Esophagus squamous epithelium (tissue), 5 donors: Measurements from ENCODE around the gene FLCN. TPM values are rescaled to one million over a fixed set of nuclear protein-coding genes. Genes with fewer than 3 reads are reported as not detected.
"Not testable (repeated sequence)": the region's sequence is repeated elsewhere in the genome, so short reads cannot be mapped to it uniquely, and the experiment has no call there.

Source experiments
- DNase-seq: peaks from one replicate; lab custom pipeline; 2025; lab: John Stamatoyannopoulos, UW
- H3K27ac ChIP-seq, 4 donors: fragments of 200-600 bp; sonication (generic); one replicate each; pipeline ENCODE4 v1.5.1; 2016 to 2019; ENCODE audit warnings: mild to moderate bottlenecking in 1 of 4
- H3K27me3 ChIP-seq, 4 donors: fragments of 200-600 bp; sonication (generic); 1 replicate in 3 of 4; 2 replicates in 1 of 4; pipeline versions ENCODE4 v1.5.1 to v1.6.0; 2017 to 2021; ENCODE audit warnings: antibody characterized with exemption in 1 of 4
- H3K36me3 ChIP-seq, 3 donors: fragments of 200-600 bp; sonication (generic); one replicate each; pipeline ENCODE4 v1.5.1; 2016 to 2019
- H3K4me1 ChIP-seq, 3 donors: fragments of 200-600 bp; sonication (generic); one replicate each; pipeline ENCODE4 v1.5.1; 2017 to 2019
- H3K4me3 ChIP-seq, 4 donors: fragments of 200-600 bp; sonication (generic); 1 replicate in 3 of 4; 2 replicates in 1 of 4; pipeline ENCODE4 v1.5.1; 2016 to 2019; ENCODE audit warnings: mild to moderate bottlenecking in 2 of 4, moderate library complexity in 1 of 4
- H3K9me3 ChIP-seq, 3 donors: fragments of 200-600 bp; sonication (generic); one replicate each; pipeline ENCODE4 v1.5.1; 2016 to 2019
- POLR2A ChIP-seq, 4 donors: fragments of 450-650 bp; IDR thresholded peaks; one replicate each; pipeline ENCODE4 v1.6.1; 2017; ENCODE audit warnings: antibody characterized with exemption in 4 of 4, mild to moderate bottlenecking in 4 of 4, moderate library complexity in 3 of 4
- WGBS, 2 donors: methylation state at CpG; one replicate each; pipeline ENCODE4 v1.1.5; 2018; 5-methylcytosine and 5-hydroxymethylcytosine counted together
- intact Hi-C: fragments of 100-400 bp; cut with DNase I; formaldehyde crosslinking; loops from one replicate; pipeline ENCODE4 v1.15.0; 2022
- total RNA-seq, 4 donors: library from RNA; depleted of rRNA; stranded (reverse); fragments of >200 nt; gene quantifications; one replicate each; pipeline ENCODE4 v1.1.0, GENCODE V29; 2016
- TF ChIP-seq, protein P1 (sequence below), 6 experiments: fragments of 450-650 bp in 4 of 6; fragments of 200-600 bp in 2 of 6; sonication (generic) in 2 of 6; IDR thresholded peaks; one replicate each; pipeline ENCODE4 v1.5.1; 2016 to 2019; ENCODE audit warnings: antibody characterized with exemption in 6 of 6, mild to moderate bottlenecking in 4 of 6, moderate library complexity in 4 of 6
- donor health status: DM: yes; HTN: yes; CAD: no.

Gene FLCN, protein sequence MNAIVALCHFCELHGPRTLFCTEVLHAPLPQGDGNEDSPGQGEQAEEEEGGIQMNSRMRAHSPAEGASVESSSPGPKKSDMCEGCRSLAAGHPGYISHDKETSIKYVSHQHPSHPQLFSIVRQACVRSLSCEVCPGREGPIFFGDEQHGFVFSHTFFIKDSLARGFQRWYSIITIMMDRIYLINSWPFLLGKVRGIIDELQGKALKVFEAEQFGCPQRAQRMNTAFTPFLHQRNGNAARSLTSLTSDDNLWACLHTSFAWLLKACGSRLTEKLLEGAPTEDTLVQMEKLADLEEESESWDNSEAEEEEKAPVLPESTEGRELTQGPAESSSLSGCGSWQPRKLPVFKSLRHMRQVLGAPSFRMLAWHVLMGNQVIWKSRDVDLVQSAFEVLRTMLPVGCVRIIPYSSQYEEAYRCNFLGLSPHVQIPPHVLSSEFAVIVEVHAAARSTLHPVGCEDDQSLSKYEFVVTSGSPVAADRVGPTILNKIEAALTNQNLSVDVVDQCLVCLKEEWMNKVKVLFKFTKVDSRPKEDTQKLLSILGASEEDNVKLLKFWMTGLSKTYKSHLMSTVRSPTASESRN
- 10 to 100 TPM; 11.6 to 27.5 (median 12.4) TPM for total RNA-seq

DNA sequence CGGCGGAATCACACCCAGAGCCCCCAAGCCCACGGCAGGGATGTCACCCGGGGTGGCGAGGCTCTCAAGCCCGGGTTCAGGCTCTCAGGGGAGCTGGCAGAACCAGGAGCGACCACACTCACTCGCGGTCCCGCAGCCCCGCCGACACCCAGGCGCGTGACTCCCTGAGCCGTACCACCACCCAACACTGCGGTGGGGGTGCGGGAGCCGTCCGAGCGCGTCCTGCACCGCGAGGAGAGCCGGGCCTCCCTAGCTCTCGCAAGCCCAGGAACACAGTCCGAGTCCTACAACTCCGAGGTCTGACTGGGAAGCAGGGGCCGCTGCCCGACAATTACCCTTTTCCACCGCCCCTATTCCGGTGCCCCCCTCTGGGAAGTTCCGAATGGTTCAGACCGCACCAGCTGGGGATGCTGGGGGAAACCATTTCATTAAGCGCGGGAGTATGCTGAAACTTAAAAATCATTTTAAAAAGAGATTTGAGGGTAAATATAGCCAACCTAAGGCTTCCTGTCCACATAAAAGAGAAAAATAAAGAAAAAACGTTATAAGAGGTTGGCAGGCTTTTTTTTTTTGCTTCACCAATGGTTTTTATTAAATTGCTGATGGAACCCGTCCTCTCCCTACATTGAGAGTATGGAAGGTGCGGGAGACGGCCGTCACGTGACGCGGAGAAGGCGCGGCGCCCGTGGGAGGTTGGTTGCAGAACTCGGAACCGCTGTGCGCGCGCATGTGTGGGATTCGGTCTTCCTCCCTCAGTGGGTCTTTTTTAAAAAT is at the start of gene FLCN:
TSS of gene FLCN (minus strand) at position 143 of the 774 bp plus-strand sequence. CDS start 9,031 bp downstream, outside the sequence.
- Histone ChIP-seq H3K36me3 (peaks cover 0 to 8% (median 0%) of the 10 kb centered on the region in 3 donors), H3K27ac (peak within 1 kb of the TSS; percentile 96 to 98 (median 97)), H3K27me3 (no peaks in the 10 kb centered on the region), H3K4me1 (peaks cover 11 to 46% (median 25%) of the 10 kb centered on the region in 3 donors), H3K4me3 (peak within 1 kb of the TSS; percentile 85 to 96 (median 92)), H3K9me3 (no peaks in the 10 kb centered on the region)
- intact Hi-C loops, result loop anchor here (10.0 kb wide), 1 partner anchor 92 kb away; no protein-coding TSS in a partner anchor
- DNase-seq, result peak; percentile 57
- peak in 3 of 4 donors; percentile 20 to 77 (median 62) for TF ChIP-seq POLR2A (IDR thresholded peaks at IDR 0.05)
- TF ChIP-seq, protein P1, sequence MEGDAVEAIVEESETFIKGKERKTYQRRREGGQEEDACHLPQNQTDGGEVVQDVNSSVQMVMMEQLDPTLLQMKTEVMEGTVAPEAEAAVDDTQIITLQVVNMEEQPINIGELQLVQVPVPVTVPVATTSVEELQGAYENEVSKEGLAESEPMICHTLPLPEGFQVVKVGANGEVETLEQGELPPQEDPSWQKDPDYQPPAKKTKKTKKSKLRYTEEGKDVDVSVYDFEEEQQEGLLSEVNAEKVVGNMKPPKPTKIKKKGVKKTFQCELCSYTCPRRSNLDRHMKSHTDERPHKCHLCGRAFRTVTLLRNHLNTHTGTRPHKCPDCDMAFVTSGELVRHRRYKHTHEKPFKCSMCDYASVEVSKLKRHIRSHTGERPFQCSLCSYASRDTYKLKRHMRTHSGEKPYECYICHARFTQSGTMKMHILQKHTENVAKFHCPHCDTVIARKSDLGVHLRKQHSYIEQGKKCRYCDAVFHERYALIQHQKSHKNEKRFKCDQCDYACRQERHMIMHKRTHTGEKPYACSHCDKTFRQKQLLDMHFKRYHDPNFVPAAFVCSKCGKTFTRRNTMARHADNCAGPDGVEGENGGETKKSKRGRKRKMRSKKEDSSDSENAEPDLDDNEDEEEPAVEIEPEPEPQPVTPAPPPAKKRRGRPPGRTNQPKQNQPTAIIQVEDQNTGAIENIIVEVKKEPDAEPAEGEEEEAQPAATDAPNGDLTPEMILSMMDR (IDR thresholded peaks at IDR 0.05), result peak in 2 of 6 experiments; percentile 21 to 32
- WGBS, 2 donors, result 1% methylated on average over 25 to 26 of the region's 53 CpGs

DNA sequence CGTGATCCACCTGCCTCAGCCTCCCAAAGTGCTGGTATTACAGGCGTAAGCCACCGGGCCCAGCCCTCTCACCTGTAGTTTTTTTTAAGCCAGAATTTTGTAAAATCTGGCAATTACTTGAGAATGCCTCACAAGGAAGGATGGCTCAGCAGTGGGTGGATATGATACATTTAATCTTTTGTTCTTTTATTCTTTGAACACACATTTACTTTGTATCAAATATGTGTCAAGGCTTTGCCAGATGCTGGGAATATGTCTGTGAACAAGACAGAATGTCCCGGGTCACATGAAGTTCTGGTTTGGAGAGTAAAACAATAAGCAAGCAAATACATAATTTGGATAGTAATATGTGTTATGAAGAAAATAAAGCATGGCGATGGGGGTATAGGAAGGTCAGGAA is 49.0 kb upstream of the FLCN start:
- H3K27ac ChIP-seq, result no peak overlapping the region
- 74 to 86% methylated on average over 5 of the region's 5 CpGs for WGBS, 2 donors
- H3K9me3 ChIP-seq, result no peaks in the 10 kb centered on the region
- no peaks in the 10 kb centered on the region for H3K27me3 ChIP-seq
- H3K36me3 ChIP-seq, result no peaks in the 10 kb centered on the region
- H3K4me3 ChIP-seq, result no peak overlapping the region
- H3K4me1 ChIP-seq, result peaks cover 0 to 7% (median 0%) of the 10 kb centered on the region in 3 donors
- no peak for DNase-seq
- no peak for TF ChIP-seq POLR2A (IDR thresholded peaks at IDR 0.05)
- TF ChIP-seq, protein P1 (IDR thresholded peaks at IDR 0.05), result no peak
- intact Hi-C loops, result no loop called here

DNA sequence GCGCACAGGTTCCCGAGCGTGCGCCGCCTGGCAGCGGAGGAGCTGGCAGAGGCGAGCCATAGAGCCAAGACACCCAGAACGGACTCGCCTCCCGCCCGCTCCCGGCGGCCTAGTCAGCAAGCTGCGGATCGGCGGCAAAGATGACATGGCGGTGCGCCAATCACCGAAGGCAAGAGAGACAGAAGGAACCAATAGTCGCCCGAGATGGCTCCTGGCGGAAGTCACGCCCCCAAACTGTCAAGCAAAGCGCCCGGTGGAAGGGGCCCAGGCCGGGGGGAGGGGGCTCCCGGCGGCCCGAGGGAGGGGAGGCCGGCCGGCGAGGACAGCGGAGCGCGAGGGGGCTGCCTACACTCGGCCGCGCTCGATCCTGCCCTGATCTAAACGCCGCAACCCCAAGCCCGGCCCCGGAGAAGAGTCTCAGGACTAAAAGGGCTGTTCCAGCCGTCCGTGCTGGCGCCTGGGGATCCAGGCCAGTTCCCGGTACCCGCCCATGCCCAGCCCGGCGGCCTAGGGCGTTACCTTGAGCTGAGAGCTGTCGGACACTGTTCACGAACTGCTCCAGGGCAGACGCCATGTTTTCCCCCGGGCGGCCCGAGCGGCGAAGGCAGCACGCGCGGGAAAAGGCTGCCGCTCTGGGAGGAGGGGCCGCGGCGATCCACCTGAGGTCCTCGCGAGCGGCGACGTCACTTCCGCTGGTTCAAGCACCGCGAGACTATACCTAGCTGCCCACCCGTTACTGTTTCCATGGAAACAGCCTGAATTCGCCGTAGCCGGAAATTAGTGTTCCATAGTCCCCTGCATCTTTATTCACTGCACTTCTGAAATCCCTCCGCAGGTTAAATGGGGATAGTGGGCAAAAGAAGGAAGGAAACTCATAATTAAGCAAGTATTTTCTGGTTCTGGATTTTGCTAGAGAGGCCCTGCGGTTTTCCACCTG is 43.9 kb upstream of the FLCN start, which contains the start of gene COPS3:
TSS of gene COPS3 (minus strand) at position 634 of the 937 bp plus-strand sequence. CDS start at position 574, 60 bp downstream.
- H3K27ac ChIP-seq, result peak within 1 kb of the TSS; percentile 94 to 98 (median 97)
- TF ChIP-seq POLR2A (IDR thresholded peaks at IDR 0.05), result peak in 2 of 4 donors; percentile 64 to 71
- TF ChIP-seq, protein P1 (IDR thresholded peaks at IDR 0.05), result no peak
- DNase-seq, result peak; percentile 86
- no peaks in the 10 kb centered on the region for H3K27me3 ChIP-seq
- no peaks in the 10 kb centered on the region for H3K9me3 ChIP-seq
- intact Hi-C loops, result no loop called here
- H3K4me1 ChIP-seq, result peaks cover 7 to 47% (median 17%) of the 10 kb centered on the region in 3 donors
- H3K36me3 ChIP-seq, result peaks cover 0 to 2% (median 0%) of the 10 kb centered on the region in 3 donors
- 0 to 1% methylated on average over 27 to 28 of the region's 80 CpGs for WGBS, 2 donors
- peak within 1 kb of the TSS; percentile 75 to 98 (median 86) for H3K4me3 ChIP-seq

DNA sequence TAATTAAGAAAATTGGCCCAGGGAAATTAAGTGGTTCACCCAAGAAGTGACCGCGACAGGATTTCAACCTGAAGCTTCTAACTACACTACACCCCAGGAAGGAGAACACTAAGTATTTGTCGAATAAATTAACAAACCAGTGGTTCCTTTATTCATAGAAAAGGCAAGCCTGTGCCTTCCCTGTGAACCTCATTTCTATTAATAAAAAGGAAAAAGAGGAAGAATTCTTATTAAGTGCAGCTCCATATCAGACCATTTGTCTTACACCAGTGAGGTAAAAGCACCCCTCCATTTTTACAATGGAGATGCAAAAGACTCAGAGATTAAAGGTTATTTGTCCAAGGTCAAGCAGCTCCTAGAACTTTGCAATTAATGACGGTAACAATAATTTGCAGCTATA is 42.3 kb upstream of the FLCN start:
- Histone ChIP-seq H3K4me3 (peak overlapping the region in 2 of 4 donors; percentile 76 to 96), H3K36me3 (peaks cover 0 to 17% (median 4%) of the 10 kb centered on the region in 3 donors), H3K4me1 (peaks cover 7 to 47% (median 17%) of the 10 kb centered on the region in 3 donors), H3K27ac (no peak overlapping the region), H3K9me3 (no peaks in the 10 kb centered on the region), H3K27me3 (no peaks in the 10 kb centered on the region)
- TF ChIP-seq POLR2A (IDR thresholded peaks at IDR 0.05), result no peak
- TF ChIP-seq, protein P1 (IDR thresholded peaks at IDR 0.05), result no peak
- WGBS, 2 donors, result 75 to 89% methylated on average over 4 of the region's 4 CpGs
- intact Hi-C loops, result no loop called here
- DNase-seq, result no peak

DNA sequence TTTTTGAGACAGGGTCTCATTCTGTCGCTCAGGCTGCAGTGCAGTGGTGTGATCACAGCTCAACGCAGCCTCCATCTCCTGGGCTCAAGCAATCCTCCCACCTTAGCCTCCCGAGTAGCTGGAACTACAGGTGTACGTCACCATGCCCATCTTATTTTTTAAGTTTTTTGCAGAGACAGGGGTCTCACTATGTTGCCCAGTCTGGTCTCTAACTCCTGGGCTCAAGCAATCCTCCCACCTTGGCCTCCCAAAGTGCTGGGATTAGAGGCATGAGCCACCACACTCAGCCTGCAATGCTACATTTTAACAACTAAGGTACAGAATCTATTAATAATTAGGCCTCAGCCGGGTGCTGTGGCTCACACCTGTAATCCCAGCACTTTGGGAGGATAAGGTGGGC is 40.5 kb upstream of the FLCN start:
- H3K27ac ChIP-seq, intact Hi-C loops, DNase-seq, H3K9me3 ChIP-seq, H3K4me3 ChIP-seq, H3K27me3 ChIP-seq: not testable (repeated sequence)
- 95 to 97% methylated on average over 4 to 5 of the region's 5 CpGs for WGBS, 2 donors
- Histone ChIP-seq H3K36me3 (peaks cover 0 to 36% (median 17%) of the 10 kb centered on the region in 3 donors), H3K4me1 (peaks cover 7 to 47% (median 17%) of the 10 kb centered on the region in 3 donors)
